GM23338 (cell line): ENCODE measurements around the gene CARF. TPM values are rescaled to one million over a fixed set of nuclear protein-coding genes. Genes with fewer than 3 reads are reported as not detected.

Source experiments
- CTCF ChIP-seq, 2 experiments: fragments of 200-600 bp in 1 of 2; sonication (generic) in 1 of 2; conservative IDR thresholded peaks; 2 replicates each; pipeline versions ENCODE4 v1.5.1 to v1.6.1; 2016 to 2017; ENCODE audit warnings: antibody characterized with exemption in 2 of 2, low read depth in 2 of 2, mild to moderate bottlenecking in 2 of 2, moderate library complexity in 1 of 2
- POLR2AphosphoS5 ChIP-seq: IDR thresholded peaks from 2 replicates; pipeline ENCODE4 v1.6.1; 2016; ENCODE audit warnings: antibody characterized with exemption, low read depth
- ZNF462 ChIP-seq: fragments of 250-450 bp; sonication (Bioruptor Pico); IDR thresholded peaks from 2 replicates; pipeline ENCODE4 v1.5.0; 2020; ENCODE audit warnings: mild to moderate bottlenecking, moderate library complexity
- polyA plus RNA-seq: library from polyadenylated mRNA; unstranded; fragments of >200 nt; fragmentation: Nextera tagmentation; extraction: Ambion mirVana; gene quantifications from 2 replicates; pipeline ENCODE4 v1.2.1, GENCODE V29; 2016
- small RNA-seq: library from RNA; depleted of rRNA; stranded (forward); fragments of <200 nt; gene quantifications from one replicate; pipeline ENCODE3, GENCODE V24; 2014; ENCODE audit warnings: low replicate concordance
- total RNA-seq: library from RNA; depleted of rRNA; stranded (reverse); fragments of >200 nt; shearing (Covaris generic); gene quantifications from 2 replicates; pipeline ENCODE4 v1.2.3, GENCODE V29; 2014; rRNA removed

The CARF gene
- total and polyA plus RNA-seq, 2 experiments from 2014 or later = 1.7 to 3.3 TPM

- no peak for TF ChIP-seq CTCF (conservative IDR thresholded peaks at IDR 0.05; ENCODE audit: low read depth in 2 of 2)
- TF ChIP-seq POLR2AphosphoS5 = no peak
- no peak for TF ChIP-seq ZNF462 (CRISPR knock-in tag)
These were observed 123.9 kb downstream of the CARF start (continued) for GRCh38 chr2:203035879-203036470.

Small RNA genes within 50 kb of the gene (small RNA-seq; reads per million reads assigned to genes)
- gene AC010900.2 = not detected

Other genes starting within 250 kb of the CARF start
- 5.6 and 7.2 TPM in 2 replicates for gene ICA1L, start 40.5 kb upstream of the CARF start, total RNA-seq
- 1.6 and 2.2 TPM in 2 replicates for gene ICA1L, start 40.5 kb upstream of the CARF start, polyA plus RNA-seq
- gene WDR12, start 602 bp upstream of the CARF start, total RNA-seq = 98.1 and 118 TPM in 2 replicates
- gene WDR12, start 602 bp upstream of the CARF start, polyA plus RNA-seq = 233 and 240 TPM in 2 replicates
- 11.6 and 13.3 TPM in 2 replicates for gene NBEAL1, start 102.6 kb downstream of the CARF start, total RNA-seq
- 17.6 and 21.8 TPM in 2 replicates for gene NBEAL1, start 102.6 kb downstream of the CARF start, polyA plus RNA-seq